ENCODE measurements around the gene LDHB.
"Not testable (repeated sequence)": the region's sequence is repeated elsewhere in the genome, so short reads cannot be mapped to it uniquely, and the experiment has no call there.

The LDHB gene

DNA sequence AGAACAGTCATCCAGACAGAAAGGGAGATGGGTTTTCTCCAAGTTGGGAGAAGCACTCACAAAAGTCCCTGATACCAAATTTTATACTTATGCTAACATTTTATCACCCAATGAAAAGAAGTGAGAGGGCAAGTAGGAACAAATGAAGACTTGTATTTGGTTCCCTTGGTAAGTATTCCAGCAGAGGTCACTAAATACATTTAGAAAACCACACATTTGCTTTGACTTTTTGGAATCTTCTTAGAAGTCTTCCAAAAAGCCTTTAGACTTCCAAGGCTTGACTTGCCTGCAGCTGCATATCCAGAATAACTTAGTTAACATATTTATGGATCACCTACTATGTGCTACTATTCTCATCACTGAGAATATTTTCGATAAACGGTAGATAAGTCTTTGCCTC lies 49.9 kb downstream of the LDHB start:
- DNase-seq (ENCODE audit: low read depth in 2 of 2) = no peak

DNA sequence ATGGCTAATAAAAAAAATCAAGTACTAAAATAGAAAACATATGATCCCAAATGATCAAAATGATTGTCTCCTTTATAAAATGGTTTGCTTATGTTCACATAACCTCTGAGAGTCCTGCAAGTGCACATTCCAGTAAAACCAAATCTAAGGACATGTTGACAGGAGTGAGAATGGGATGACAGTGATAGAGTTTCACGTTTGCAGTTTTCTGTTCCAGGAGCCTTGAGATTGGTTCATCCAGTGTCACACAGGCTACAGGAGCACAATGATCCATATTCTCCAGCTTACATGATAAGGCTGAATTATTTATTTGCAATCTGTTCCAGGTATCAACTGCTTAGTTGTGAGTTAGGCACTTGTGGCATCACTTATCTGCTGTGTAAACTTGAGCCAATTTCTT lies 51.5 kb downstream of the LDHB start:
- no peak for DNase-seq (ENCODE audit: low read depth in 2 of 2)

DNA sequence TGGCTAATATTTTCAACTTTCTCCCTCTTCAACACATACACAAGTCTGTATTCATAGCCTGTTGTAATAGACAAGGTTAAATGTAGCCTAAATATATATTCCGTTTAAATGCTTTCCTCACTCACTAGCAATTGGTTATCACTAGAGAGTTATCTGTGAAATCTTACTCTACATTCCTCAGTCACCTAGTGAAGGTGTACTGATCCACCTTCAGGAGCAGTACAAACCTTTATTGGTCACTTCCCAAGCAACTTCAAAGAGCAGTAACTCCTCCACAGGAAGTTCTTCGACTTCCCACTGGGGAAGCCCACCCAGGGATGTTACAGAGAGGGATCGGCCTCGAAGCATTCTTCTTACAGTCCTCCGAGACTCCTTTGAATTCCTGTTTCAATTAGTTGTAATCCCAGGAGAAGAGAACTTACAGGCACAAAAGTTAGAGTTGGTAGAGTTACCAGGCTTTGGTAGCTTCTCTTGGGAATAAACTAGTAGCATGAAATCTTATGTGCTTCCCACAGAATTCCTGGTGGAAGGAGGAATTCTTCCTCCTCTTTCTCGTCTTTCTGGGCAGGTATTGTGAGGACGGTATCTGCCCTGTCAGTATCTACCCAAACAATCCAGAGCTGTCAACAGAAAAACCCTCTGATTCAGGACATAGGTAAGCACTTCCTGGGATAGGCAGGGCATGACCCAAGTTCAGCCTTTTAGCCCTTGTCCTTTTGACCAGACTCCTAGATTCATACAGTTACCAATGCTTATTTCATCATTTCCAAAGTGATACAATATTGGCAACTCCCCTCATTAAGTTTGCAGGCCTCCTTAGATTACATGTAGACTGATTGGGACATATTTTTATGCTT lies 53.2 kb downstream of the LDHB start, which contains the start of gene GYS2:
Gene GYS2, minus strand, starts transcription at position 603 of the 857 bp plus-strand sequence. Its CDS starts 255 bp downstream, at position 348.
- no peak for DNase-seq (ENCODE audit: low read depth in 2 of 2)

DNA sequence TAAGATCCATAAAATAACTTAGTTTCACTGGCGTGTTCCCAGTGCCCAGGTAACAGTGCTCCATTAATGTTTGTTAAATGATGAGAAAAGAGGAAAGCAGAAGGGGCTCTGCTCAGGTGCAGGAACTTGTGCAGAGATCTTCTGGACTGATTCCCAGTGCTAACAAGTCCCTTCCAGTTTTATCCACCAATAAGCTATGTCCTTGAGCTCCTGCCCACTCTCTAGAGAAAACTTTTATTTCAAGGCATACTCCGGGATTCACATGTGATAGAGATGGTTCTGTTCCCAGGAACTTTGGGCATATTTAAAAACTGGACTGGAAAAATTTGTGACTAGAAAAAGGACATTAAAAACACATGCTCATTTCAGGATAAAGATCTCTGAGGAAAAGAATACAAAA lies 54.9 kb downstream of the LDHB start:
- DNase-seq (ENCODE audit: low read depth in 2 of 2) = no peak

DNA sequence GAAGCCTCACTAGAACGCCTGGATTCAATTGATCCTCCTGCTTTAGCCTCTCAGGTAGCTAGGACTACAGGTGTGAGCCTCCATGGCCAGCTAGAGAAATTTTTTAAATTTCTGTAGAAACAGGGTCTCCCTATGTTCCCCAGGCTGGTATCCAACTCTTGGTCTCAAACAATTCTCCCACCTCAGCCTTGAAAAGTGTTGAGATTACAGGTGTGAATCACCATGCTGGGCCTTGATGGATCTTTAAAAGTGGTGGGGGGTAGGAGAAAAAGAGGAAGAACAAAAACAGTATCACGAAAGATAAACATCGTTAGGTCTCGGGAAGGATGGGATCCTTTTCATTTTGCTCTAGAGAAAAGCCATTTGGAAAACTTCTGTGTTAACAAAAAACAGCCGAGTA lies 57.4 kb downstream of the LDHB start:
- DNase-seq (ENCODE audit: low read depth in 2 of 2) = no peak

DNA sequence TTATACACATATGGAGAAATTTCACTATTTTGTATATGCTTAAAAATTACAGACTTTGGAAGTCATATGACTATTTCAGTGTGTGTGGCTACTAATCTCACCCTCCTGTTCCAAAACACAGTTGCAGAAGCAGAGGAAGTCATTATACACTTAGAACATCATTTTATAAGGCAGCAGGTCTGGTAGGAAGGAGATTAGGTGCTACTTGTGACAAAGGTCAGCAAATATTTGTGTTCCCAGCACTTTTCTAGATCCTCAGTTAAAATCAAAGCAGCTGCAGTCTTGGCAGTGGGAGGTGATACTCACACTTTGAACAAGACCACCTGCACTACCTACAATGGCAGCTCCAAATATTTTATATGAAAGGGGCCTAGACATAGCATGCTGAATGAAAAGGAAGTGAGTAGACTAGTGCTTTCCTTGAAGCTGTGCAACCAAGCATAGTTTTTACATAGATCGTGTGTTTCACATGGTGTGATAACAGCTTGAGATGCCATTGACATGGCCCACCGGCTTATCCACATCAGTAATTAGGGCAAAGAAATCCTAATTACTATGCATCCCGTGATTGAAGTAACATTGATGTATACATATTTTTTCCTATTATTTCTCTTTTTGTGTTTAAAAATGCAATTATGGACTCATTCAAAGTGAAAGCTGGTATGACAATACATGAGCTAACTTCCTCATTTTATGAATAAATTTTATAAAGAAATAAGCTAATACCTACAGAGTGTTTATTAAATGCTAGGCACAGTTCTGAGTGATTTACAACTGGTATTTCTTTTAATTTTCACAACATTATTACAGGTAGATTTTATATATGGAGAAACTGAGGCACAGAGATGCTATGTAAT lies 58.3 kb downstream of the LDHB start:
- DNase-seq (ENCODE audit: low read depth in 2 of 2) = no peak

DNA sequence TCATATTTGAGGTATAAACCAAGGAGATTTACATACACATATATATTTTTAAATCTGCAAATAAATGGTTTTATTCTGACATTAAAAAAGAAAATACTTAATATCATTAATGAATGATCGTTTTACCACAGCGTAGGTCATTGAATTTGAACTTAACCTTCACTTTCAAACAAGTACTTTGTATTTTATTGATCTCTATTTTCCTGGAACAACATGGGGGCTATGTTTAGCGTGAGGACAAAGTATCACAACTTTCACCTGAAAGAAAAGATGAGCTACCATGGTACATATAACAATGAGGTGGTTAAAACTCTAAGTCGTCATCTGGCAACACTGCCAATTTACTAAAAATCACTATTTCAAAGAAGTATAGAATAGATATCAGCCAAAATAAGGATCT lies 59.0 kb downstream of the LDHB start:
- DNase-seq (ENCODE audit: low read depth in 2 of 2) = no peak

DNA sequence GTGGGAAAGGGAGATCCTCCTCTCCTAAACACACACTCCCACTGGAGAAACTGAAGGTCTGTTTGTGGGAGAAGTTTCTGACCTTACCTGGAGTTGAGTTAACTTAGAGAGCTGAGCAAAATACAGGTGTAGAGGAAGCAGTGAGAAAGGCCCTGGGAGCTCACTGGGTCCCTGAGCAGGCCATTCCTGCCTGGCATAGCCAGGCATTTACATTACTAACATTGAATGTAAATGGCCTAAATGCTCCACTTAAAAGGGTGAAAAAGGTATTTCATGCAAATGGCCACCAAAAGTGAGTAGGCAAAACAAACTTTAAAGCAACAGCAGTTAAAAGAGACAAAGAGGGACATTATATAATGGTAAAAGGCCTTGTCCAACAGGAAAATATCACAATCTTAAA lies 62.3 kb downstream of the LDHB start:
- DNase-seq (ENCODE audit: low read depth in 2 of 2) = not testable (repeated sequence)

DNA sequence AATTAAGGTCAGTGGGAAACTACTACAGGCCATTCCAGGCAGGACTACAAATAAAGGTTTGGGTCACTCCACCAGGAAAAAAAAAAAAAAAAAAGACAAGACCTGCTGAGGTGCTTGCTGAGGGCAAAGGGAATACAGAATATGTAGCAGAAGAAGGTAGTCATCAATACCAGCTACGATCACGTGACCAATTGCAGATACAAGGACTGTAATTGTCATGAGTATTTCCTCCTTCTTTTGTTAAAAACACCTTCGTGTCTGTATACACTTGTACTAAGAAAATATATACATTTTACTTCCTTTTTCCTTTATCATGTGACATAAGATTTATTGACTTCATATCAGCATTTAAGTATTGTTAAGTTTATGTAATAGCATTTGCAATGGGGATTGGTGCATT lies 72.2 kb downstream of the LDHB start:
- DNase-seq (ENCODE audit: low read depth in 2 of 2) = no peak
